WTC11 (cell line): ENCODE data around the gene MOB3B.

Experiments used
- FOXP1 ChIP-seq: sonication (generic); formaldehyde crosslinking; IDR thresholded peaks from 2 replicates; pipeline ENCODE4 v1.8.0; 2022; ENCODE audit warnings: missing genetic modification reagents, mild to moderate bottlenecking, moderate library complexity, borderline replicate concordance
- JUN ChIP-seq: sonication (generic); formaldehyde crosslinking; IDR thresholded peaks from 2 replicates; pipeline ENCODE4 v1.8.0; 2023; ENCODE audit warnings: mild to moderate bottlenecking, missing genetic modification reagents
- NR1H2 ChIP-seq: sonication (generic); formaldehyde crosslinking; IDR thresholded peaks from 2 replicates; pipeline ENCODE4 v1.9.0; 2021; ENCODE audit warnings: mild to moderate bottlenecking, moderate library complexity, missing genetic modification reagents
- TEAD1 ChIP-seq: sonication (generic); formaldehyde crosslinking; IDR thresholded peaks from 2 replicates; pipeline ENCODE4 v1.8.0; 2022; ENCODE audit warnings: mild to moderate bottlenecking, missing genetic modification reagents
- TF ChIP-seq, protein P1 (sequence below): fragments of 200-600 bp; IDR thresholded peaks from 2 replicates; pipeline ENCODE4 v1.8.0; 2022; ENCODE audit warnings: antibody characterized with exemption
- TF ChIP-seq, protein P2 (sequence below): sonication (generic); formaldehyde crosslinking; IDR thresholded peaks from 2 replicates; pipeline ENCODE4 v1.8.1; 2023; ENCODE audit warnings: mild to moderate bottlenecking, missing genetic modification reagents, moderate library complexity
- TF ChIP-seq, protein P3 (sequence below): sonication (generic); formaldehyde crosslinking; IDR thresholded peaks from 2 replicates; pipeline ENCODE4 v1.8.0; 2022; ENCODE audit warnings: missing genetic modification reagents
- TF ChIP-seq, protein P4 (sequence below): sonication (generic); formaldehyde crosslinking; conservative IDR thresholded peaks from 2 replicates; pipeline ENCODE4 v1.8.1; 2022; ENCODE audit warnings: mild to moderate bottlenecking, missing genetic modification reagents
- TF ChIP-seq, protein P5 (sequence below): sonication (generic); formaldehyde crosslinking; IDR thresholded peaks from 2 replicates; pipeline ENCODE4 v1.8.1; 2022; ENCODE audit warnings: low read depth, missing genetic modification reagents, borderline replicate concordance

DNA sequence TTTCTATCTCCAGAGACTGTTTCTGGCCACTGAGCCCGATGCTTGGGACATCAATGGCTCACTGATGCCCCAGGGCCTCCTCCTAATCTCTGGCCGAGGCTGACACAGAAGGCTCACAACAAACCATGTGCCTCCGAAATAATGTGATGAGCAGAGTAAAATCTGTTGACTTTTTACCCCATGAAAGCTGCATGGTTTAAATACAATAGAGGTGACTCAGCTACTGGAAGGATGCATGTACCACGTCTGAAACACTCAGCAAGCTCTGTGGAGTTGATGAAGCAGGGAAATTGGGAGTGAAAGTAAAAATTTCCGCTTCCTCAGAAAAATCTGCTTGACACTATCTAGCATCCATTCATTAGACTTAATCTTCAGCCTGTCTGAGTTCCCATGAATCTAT lies 121.6 kb downstream of the MOB3B start:
- TF ChIP-seq, protein P1, sequence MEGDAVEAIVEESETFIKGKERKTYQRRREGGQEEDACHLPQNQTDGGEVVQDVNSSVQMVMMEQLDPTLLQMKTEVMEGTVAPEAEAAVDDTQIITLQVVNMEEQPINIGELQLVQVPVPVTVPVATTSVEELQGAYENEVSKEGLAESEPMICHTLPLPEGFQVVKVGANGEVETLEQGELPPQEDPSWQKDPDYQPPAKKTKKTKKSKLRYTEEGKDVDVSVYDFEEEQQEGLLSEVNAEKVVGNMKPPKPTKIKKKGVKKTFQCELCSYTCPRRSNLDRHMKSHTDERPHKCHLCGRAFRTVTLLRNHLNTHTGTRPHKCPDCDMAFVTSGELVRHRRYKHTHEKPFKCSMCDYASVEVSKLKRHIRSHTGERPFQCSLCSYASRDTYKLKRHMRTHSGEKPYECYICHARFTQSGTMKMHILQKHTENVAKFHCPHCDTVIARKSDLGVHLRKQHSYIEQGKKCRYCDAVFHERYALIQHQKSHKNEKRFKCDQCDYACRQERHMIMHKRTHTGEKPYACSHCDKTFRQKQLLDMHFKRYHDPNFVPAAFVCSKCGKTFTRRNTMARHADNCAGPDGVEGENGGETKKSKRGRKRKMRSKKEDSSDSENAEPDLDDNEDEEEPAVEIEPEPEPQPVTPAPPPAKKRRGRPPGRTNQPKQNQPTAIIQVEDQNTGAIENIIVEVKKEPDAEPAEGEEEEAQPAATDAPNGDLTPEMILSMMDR = no peak
- no peak for TF ChIP-seq FOXP1 (CRISPR knock-in tag)
- TF ChIP-seq JUN (CRISPR knock-in tag) = no peak
- TF ChIP-seq, protein P2, sequence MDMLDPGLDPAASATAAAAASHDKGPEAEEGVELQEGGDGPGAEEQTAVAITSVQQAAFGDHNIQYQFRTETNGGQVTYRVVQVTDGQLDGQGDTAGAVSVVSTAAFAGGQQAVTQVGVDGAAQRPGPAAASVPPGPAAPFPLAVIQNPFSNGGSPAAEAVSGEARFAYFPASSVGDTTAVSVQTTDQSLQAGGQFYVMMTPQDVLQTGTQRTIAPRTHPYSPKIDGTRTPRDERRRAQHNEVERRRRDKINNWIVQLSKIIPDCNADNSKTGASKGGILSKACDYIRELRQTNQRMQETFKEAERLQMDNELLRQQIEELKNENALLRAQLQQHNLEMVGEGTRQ (CRISPR knock-in tag) = no peak
- TF ChIP-seq, protein P3, sequence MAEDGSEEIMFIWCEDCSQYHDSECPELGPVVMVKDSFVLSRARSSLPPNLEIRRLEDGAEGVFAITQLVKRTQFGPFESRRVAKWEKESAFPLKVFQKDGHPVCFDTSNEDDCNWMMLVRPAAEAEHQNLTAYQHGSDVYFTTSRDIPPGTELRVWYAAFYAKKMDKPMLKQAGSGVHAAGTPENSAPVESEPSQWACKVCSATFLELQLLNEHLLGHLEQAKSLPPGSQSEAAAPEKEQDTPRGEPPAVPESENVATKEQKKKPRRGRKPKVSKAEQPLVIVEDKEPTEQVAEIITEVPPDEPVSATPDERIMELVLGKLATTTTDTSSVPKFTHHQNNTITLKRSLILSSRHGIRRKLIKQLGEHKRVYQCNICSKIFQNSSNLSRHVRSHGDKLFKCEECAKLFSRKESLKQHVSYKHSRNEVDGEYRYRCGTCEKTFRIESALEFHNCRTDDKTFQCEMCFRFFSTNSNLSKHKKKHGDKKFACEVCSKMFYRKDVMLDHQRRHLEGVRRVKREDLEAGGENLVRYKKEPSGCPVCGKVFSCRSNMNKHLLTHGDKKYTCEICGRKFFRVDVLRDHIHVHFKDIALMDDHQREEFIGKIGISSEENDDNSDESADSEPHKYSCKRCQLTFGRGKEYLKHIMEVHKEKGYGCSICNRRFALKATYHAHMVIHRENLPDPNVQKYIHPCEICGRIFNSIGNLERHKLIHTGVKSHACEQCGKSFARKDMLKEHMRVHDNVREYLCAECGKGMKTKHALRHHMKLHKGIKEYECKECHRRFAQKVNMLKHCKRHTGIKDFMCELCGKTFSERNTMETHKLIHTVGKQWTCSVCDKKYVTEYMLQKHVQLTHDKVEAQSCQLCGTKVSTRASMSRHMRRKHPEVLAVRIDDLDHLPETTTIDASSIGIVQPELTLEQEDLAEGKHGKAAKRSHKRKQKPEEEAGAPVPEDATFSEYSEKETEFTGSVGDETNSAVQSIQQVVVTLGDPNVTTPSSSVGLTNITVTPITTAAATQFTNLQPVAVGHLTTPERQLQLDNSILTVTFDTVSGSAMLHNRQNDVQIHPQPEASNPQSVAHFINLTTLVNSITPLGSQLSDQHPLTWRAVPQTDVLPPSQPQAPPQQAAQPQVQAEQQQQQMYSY (CRISPR knock-in tag) = no peak
- TF ChIP-seq, protein P4, sequence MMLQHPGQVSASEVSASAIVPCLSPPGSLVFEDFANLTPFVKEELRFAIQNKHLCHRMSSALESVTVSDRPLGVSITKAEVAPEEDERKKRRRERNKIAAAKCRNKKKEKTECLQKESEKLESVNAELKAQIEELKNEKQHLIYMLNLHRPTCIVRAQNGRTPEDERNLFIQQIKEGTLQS (CRISPR knock-in tag) = no peak
- no peak for TF ChIP-seq TEAD1 (CRISPR knock-in tag)
- TF ChIP-seq, protein P5, sequence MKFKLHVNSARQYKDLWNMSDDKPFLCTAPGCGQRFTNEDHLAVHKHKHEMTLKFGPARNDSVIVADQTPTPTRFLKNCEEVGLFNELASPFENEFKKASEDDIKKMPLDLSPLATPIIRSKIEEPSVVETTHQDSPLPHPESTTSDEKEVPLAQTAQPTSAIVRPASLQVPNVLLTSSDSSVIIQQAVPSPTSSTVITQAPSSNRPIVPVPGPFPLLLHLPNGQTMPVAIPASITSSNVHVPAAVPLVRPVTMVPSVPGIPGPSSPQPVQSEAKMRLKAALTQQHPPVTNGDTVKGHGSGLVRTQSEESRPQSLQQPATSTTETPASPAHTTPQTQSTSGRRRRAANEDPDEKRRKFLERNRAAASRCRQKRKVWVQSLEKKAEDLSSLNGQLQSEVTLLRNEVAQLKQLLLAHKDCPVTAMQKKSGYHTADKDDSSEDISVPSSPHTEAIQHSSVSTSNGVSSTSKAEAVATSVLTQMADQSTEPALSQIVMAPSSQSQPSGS (CRISPR knock-in tag) = no peak
- no peak for TF ChIP-seq NR1H2 (CRISPR knock-in tag)
